Lung (tissue), 12 donors: ENCODE measurements around the gene TTC39C. TPM values are rescaled to one million over a fixed set of nuclear protein-coding genes. Genes with fewer than 3 reads are reported as not detected.

Experiments used
- ATAC-seq: fragments of 200-7000 bp; cut with Tn5 transposase; one replicate; pipeline ENCODE4 v1.9.1; 2020; ENCODE audit warnings: moderate number of reproducible peaks; ENCODE audit not compliant: insufficient read depth, low FRiP score
- DNase-seq, 3 donors: peaks; one replicate each; pipeline ENCODE4 v3.0.0-alpha.2; 2013 to 2017
- H3K27ac ChIP-seq, 2 donors: one replicate each; pipeline ENCODE4 v1.5.1; 2013; ENCODE audit warnings: mild to moderate bottlenecking in 2 of 2, moderate library complexity in 2 of 2, control low read depth in 1 of 2, inconsistent platforms in 1 of 2, low read depth in 1 of 2, low read length in 1 of 2
- H3K27me3 ChIP-seq, 3 donors: one replicate each; pipeline ENCODE4 v1.5.1; 2013; ENCODE audit warnings: low read length in 2 of 3; ENCODE audit not compliant: control insufficient read depth in 3 of 3, insufficient read depth in 3 of 3
- H3K36me3 ChIP-seq, 4 donors: one replicate each; pipeline ENCODE4 v1.5.1; 2013; ENCODE audit warnings: low read length in 4 of 4, mild to moderate bottlenecking in 1 of 4, moderate library complexity in 1 of 4; ENCODE audit not compliant: control insufficient read depth in 4 of 4, insufficient read depth in 4 of 4
- H3K4me1 ChIP-seq, 5 donors: one replicate each; pipeline ENCODE4 v1.5.1; 2013; ENCODE audit warnings: low read length in 5 of 5, mild to moderate bottlenecking in 2 of 5, moderate library complexity in 1 of 5; ENCODE audit not compliant: control insufficient read depth in 5 of 5, insufficient read depth in 5 of 5
- H3K4me3 ChIP-seq: one replicate; pipeline ENCODE4 v1.5.1; 2013; ENCODE audit warnings: mild to moderate bottlenecking, control low read depth, moderate library complexity
- H3K9ac ChIP-seq, 2 donors: one replicate each; pipeline ENCODE4 v1.5.1; 2013; ENCODE audit warnings: low read length in 2 of 2, control low read depth in 1 of 2; ENCODE audit not compliant: insufficient read depth in 1 of 2
- H3K9me3 ChIP-seq, 4 donors: one replicate each; pipeline ENCODE4 v1.5.1; 2013; ENCODE audit warnings: low read length in 3 of 4, mild to moderate bottlenecking in 1 of 4, moderate library complexity in 1 of 4; ENCODE audit not compliant: control insufficient read depth in 4 of 4, insufficient read depth in 3 of 4
- CTCF ChIP-seq: IDR thresholded peaks from 2 replicates; pipeline ENCODE4 v1.5.1; 2012; ENCODE audit warnings: mild to moderate bottlenecking; ENCODE audit errors: control extremely low read depth, extremely low read depth
- WGBS, 2 donors: extraction: QIAGEN DNeasy Blood & Tissue Kit; methylation state at CpG; one replicate each; pipeline ENCODE4 v1.1.7; 2013; 5-methylcytosine and 5-hydroxymethylcytosine counted together
- polyA plus RNA-seq, 2 donors: library from polyadenylated mRNA; stranded (reverse); fragments of 200-250 nt; gene quantifications; one replicate each; pipeline ENCODE4 v1.2.1, GENCODE V29; 2013
- total RNA-seq, 2 donors: library from RNA; depleted of rRNA in 1 of 2; stranded (reverse); fragments of >200 nt in 1 of 2; gene quantifications; one replicate each; pipeline ENCODE4 v1.2.1, GENCODE V29; 2014 to 2021
- donor health status: control.
- donor health status: control.
- donor health status: Bipolar disorder and iron deficiency.
- donor health status: healthy.
- donor health status: DM: yes; HTN: yes; CAD: no.

Gene TTC39C
- total and polyA plus RNA-seq, 4 donors, result 6.0 to 33.5 (median 19.3) TPM

GRCh38 chr18:24118750-24119577 is 104.4 kb downstream of the TTC39C start:
- no peaks in the 10 kb centered on the region for H3K9me3 ChIP-seq
- H3K27me3 ChIP-seq, result no peaks in the 10 kb centered on the region
- DNase-seq (peak; percentile 69 to 83 (median 79)), ATAC-seq (no peak)
- H3K9ac ChIP-seq, result no peak overlapping the region
- no peak overlapping the region for H3K4me3 ChIP-seq
- H3K27ac ChIP-seq, result no peak overlapping the region
- TF ChIP-seq CTCF, result peak; percentile 78
- peaks cover 0 to 6% (median 2%) of the 10 kb centered on the region in 4 donors for H3K36me3 ChIP-seq
- WGBS, 2 donors, result 49 to 61% methylated on average over 8 of the region's 8 CpGs
- no peaks in the 10 kb centered on the region for H3K4me1 ChIP-seq

GRCh38 chr18:24120676-24121075 is 106.1 kb downstream of the TTC39C start:
- no peak overlapping the region for H3K4me3 ChIP-seq
- TF ChIP-seq CTCF, result no peak
- no peaks in the 10 kb centered on the region for H3K27me3 ChIP-seq
- H3K9me3 ChIP-seq, result no peaks in the 10 kb centered on the region
- WGBS, 2 donors, result 95 to 97% methylated on average over 4 of the region's 4 CpGs
- ATAC-seq (no peak), DNase-seq (no peak)
- H3K4me1 ChIP-seq, result no peaks in the 10 kb centered on the region
- peaks cover 0 to 7% (median 2%) of the 10 kb centered on the region in 4 donors for H3K36me3 ChIP-seq
- no peak overlapping the region for H3K9ac ChIP-seq
- no peak overlapping the region for H3K27ac ChIP-seq

GRCh38 chr18:24121625-24122024 is 107.1 kb downstream of the TTC39C start:
- no peak for TF ChIP-seq CTCF
- Histone ChIP-seq H3K9me3 (no peaks in the 10 kb centered on the region), H3K4me3 (no peak overlapping the region), H3K36me3 (peaks cover 0 to 7% (median 3%) of the 10 kb centered on the region in 4 donors), H3K27ac (no peak overlapping the region), H3K9ac (no peak overlapping the region), H3K4me1 (peaks cover 0 to 2% (median 0%) of the 10 kb centered on the region in 5 donors), H3K27me3 (no peaks in the 10 kb centered on the region)
- no peak for ATAC-seq
- peak in 2 of 3 donors; percentile 18 to 54 for DNase-seq
- WGBS, 2 donors, result 94 to 98% methylated on average over 2 of the region's 2 CpGs
